HepG2 (cell line): ENCODE results near the gene ALB. TPM values are rescaled to one million over a fixed set of nuclear protein-coding genes. Genes with fewer than 3 reads are reported as not detected.

ENCODE experiments used
- CREM ChIP-seq, 2 experiments: sonication (generic) in 1 of 2; formaldehyde crosslinking in 1 of 2; IDR thresholded peaks; 2 replicates each; pipeline versions ENCODE4 v1.4.0 to v1.6.1; 2016 to 2020; ENCODE audit warnings: antibody characterized with exemption in 1 of 2, mild to moderate bottlenecking in 1 of 2, missing genetic modification reagents in 1 of 2
- EP300 ChIP-seq, 3 experiments: sonication (generic) in 1 of 3; formaldehyde crosslinking in 1 of 3; IDR thresholded peaks; 2 replicates each; pipeline versions ENCODE4 v1.5.1 to v1.6.1; 2011 to 2020; ENCODE audit warnings: low read depth in 2 of 3, low read length in 2 of 3, borderline replicate concordance in 1 of 3, improper control_type of control experiment in 1 of 3, mild to moderate bottlenecking in 1 of 3, missing genetic modification reagents in 1 of 3, moderate library complexity in 1 of 3
- ESRRA ChIP-seq: sonication (generic); formaldehyde crosslinking; IDR thresholded peaks from 2 replicates; pipeline ENCODE4 v1.5.1; 2020; ENCODE audit warnings: mild to moderate bottlenecking, low read depth, missing genetic modification reagents
- FUBP1 ChIP-seq: sonication (generic); formaldehyde crosslinking; IDR thresholded peaks from 2 replicates; pipeline ENCODE4 v1.5.1; 2020; ENCODE audit warnings: missing genetic modification reagents, mild to moderate bottlenecking, borderline replicate concordance
- GFI1 ChIP-seq: sonication (generic); formaldehyde crosslinking; IDR thresholded peaks from 2 replicates; pipeline ENCODE4 v1.5.0; 2020; ENCODE audit warnings: missing genetic modification reagents, mild to moderate bottlenecking, borderline replicate concordance
- GZF1 ChIP-seq: sonication (generic); formaldehyde crosslinking; IDR thresholded peaks from 2 replicates; pipeline ENCODE4 v1.5.1; 2020; ENCODE audit warnings: mild to moderate bottlenecking, missing genetic modification reagents
- HDAC2 ChIP-seq: sonication (generic); formaldehyde crosslinking; IDR thresholded peaks from 2 replicates; pipeline ENCODE4 v1.4.0; 2020; ENCODE audit warnings: missing genetic modification reagents
- HOXA3 ChIP-seq: sonication (generic); formaldehyde crosslinking; IDR thresholded peaks from 2 replicates; pipeline ENCODE4 v1.5.0; 2020; ENCODE audit warnings: missing genetic modification reagents
- KLF6 ChIP-seq: IDR thresholded peaks from 2 replicates; pipeline ENCODE4 v1.8.0; 2016; ENCODE audit warnings: missing biosample characterization, missing genetic modification reagents
- LCORL ChIP-seq, 2 experiments: fragments of 450-650 bp in 1 of 2; sonication (generic) in 1 of 2; formaldehyde crosslinking in 1 of 2; IDR thresholded peaks; 2 replicates each; pipeline versions ENCODE4 v1.5.0 to v1.6.1; 2017 to 2020; ENCODE audit warnings: antibody characterized with exemption in 1 of 2, missing genetic modification reagents in 1 of 2
- MLX ChIP-seq: IDR thresholded peaks from 2 replicates; pipeline ENCODE4 v1.6.1; 2016
- MXI1 ChIP-seq: IDR thresholded peaks from 3 replicates; pipeline ENCODE4 v1.6.1; 2012; ENCODE audit warnings: low read depth, low read length, inconsistent platforms, borderline replicate concordance
- NAIF1 ChIP-seq: sonication (generic); formaldehyde crosslinking; IDR thresholded peaks from 2 replicates; pipeline ENCODE4 v1.5.0; 2020; ENCODE audit warnings: mild to moderate bottlenecking, missing genetic modification reagents, borderline replicate concordance
- RARA ChIP-seq: IDR thresholded peaks from 2 replicates; pipeline ENCODE4 v1.6.1; 2016; ENCODE audit warnings: missing genetic modification reagents, missing compliant biosample characterization
- RERE ChIP-seq: IDR thresholded peaks from 2 replicates; pipeline ENCODE4 v1.6.1; 2016; ENCODE audit warnings: low read depth, missing genetic modification reagents, missing compliant biosample characterization
- TCF7 ChIP-seq: sonication (generic); IDR thresholded peaks from 2 replicates; pipeline ENCODE4 v1.6.1; 2016; ENCODE audit warnings: antibody characterized with exemption, low read depth
- TFDP2 ChIP-seq: sonication (generic); formaldehyde crosslinking; IDR thresholded peaks from 2 replicates; pipeline ENCODE4 v1.4.0; 2020; ENCODE audit warnings: missing genetic modification reagents
- ZFP82 ChIP-seq: sonication (generic); formaldehyde crosslinking; IDR thresholded peaks from 2 replicates; pipeline ENCODE4 v1.5.1; 2020; ENCODE audit warnings: mild to moderate bottlenecking, missing genetic modification reagents, borderline replicate concordance
- ZNF652 ChIP-seq: IDR thresholded peaks from 2 replicates; pipeline ENCODE4 v1.6.1; 2016; ENCODE audit warnings: low read depth, borderline replicate concordance
- ZNF720 ChIP-seq: sonication (generic); formaldehyde crosslinking; IDR thresholded peaks from 2 replicates; pipeline ENCODE4 v1.4.0; 2020; ENCODE audit warnings: missing genetic modification reagents
- ZNF746 ChIP-seq: sonication (generic); formaldehyde crosslinking; IDR thresholded peaks from 2 replicates; pipeline ENCODE4 v1.8.0; 2022; ENCODE audit warnings: mild to moderate bottlenecking, missing genetic modification reagents
- polyA plus RNA-seq, 8 experiments: library from polyadenylated mRNA; depleted of rRNA in 3 of 8; stranded (reverse) in 7 of 8; unstranded in 1 of 8; fragments of >200 nt; fragmentation: Illumina TruSeq in 4 of 8; extraction: Trizol in 4 of 8; gene quantifications; 2 replicates each; pipeline versions ENCODE4 v1.2.1 to v1.2.3, GENCODE V29; 2011 to 2016; ENCODE audit warnings: low read depth in 4 of 8, missing spikeins in 1 of 8, mixed read lengths in 1 of 8; ENCODE audit not compliant: insufficient read depth in 1 of 8
- total RNA-seq, 5 experiments: library from RNA; depleted of rRNA; stranded (reverse); fragments of >200 nt; fragmentation: Illumina TruSeq; extraction: Trizol; gene quantifications; 2 replicates each; pipeline ENCODE4 v1.2.3, GENCODE V29; 2016; ENCODE audit warnings: low read depth in 1 of 5

The ALB gene
- total and polyA plus RNA-seq, 2 of the 13 experiments (the other 11 are each of a cell fraction or from before 2014, with no cell fraction given): 22,259 to 22,625 TPM

- no peak for TF ChIP-seq FUBP1 (CRISPR knock-in tag)
- no peak for TF ChIP-seq GZF1 (CRISPR knock-in tag)
- TF ChIP-seq RARA: peak; percentile 84
- peak; percentile 88 for TF ChIP-seq TCF7
- peak; percentile 99 for TF ChIP-seq GFI1
- 0 out of 2 replicates have a peak, but pooled peaks have one; percentile 34 for TF ChIP-seq KLF6 (CRISPR knock-in tag)
- TF ChIP-seq LCORL (IDR thresholded peaks at IDR 0.05): no peak
- TF ChIP-seq LCORL (CRISPR knock-in tag; IDR thresholded peaks at IDR 0.05): peak; percentile 72; the same call in 1 of the 2 replicates
- TF ChIP-seq MLX (CRISPR knock-in tag): peak; percentile 85
- TF ChIP-seq EP300 (IDR thresholded peaks at IDR 0.05; ENCODE audit: low read depth in 2 of 2, low read length in 2 of 2): peak in 1 of 2 experiments; percentile 97; a peak in 2 of 4 replicates
- peak; percentile 46; the same call in 1 of the 2 replicates for TF ChIP-seq EP300 (CRISPR knock-in tag; IDR thresholded peaks at IDR 0.05; ENCODE audit: borderline replicate concordance)
- TF ChIP-seq CREM (IDR thresholded peaks at IDR 0.05): peak; percentile 87
- TF ChIP-seq CREM (CRISPR knock-in tag; IDR thresholded peaks at IDR 0.05): no peak
- no peak for TF ChIP-seq ZFP82
- peak; percentile 84 for TF ChIP-seq RERE (CRISPR knock-in tag)
- peak; percentile 97 for TF ChIP-seq HDAC2 (CRISPR knock-in tag)
- peak; percentile 58; the same call in 1 of the 2 replicates for TF ChIP-seq ZNF652 (CRISPR knock-in tag)
- no peak for TF ChIP-seq ZNF720
- TF ChIP-seq NAIF1: no peak
- TF ChIP-seq ESRRA (CRISPR knock-in tag): peak; percentile 76; the same call in 1 of the 2 replicates
- peak; percentile 70; the same call in 1 of the 2 replicates for TF ChIP-seq HOXA3 (CRISPR knock-in tag)
- peak; percentile 51; the same call in 1 of the 3 replicates for TF ChIP-seq MXI1
- TF ChIP-seq TFDP2 (CRISPR knock-in tag): 0 out of 2 replicates have a peak, but pooled peaks have one; percentile 16
- no peak for TF ChIP-seq ZNF746 (CRISPR knock-in tag)
These were observed 25.2 kb upstream of the ALB start (continued) for GRCh38 chr4:73378887-73379286.
